ENCODE measurements around the gene TCF4. TPM values are rescaled to one million over a fixed set of nuclear protein-coding genes. Genes with fewer than 3 reads are reported as not detected.

TCF4 gene
- total RNA-seq, 1 experiment from 2014 or later, result 104 TPM

GRCh38 chr18:55179425-55179824 lies 408.6 kb downstream of the TCF4 start (continued):
- TF ChIP-seq PRDM15 (CRISPR knock-in tag; IDR thresholded peaks at IDR 0.05), result no peak
- TF ChIP-seq NR1H2 (CRISPR knock-in tag; IDR thresholded peaks at IDR 0.05), result no peak
- TF ChIP-seq SMAD4 (CRISPR knock-in tag; IDR thresholded peaks at IDR 0.05), result no peak

- Mint-ChIP-seq H3K4me3 (no peak overlapping the region), H3K36me3 (peaks cover 14% of the 10 kb centered on the region; the same call in 1 of the 2 replicates), H3K9me3 (peaks cover 49% of the 10 kb centered on the region), H3K4me1 (no peaks in the 10 kb centered on the region), H3K27ac (no peak overlapping the region), H3K27me3 (ENCODE audit: low read depth) (no peaks in the 10 kb centered on the region)
- TF ChIP-seq ZSCAN18 (CRISPR knock-in tag; IDR thresholded peaks at IDR 0.05) (no peak), RORB (CRISPR knock-in tag; IDR thresholded peaks at IDR 0.05) (no peak), ELF4 (CRISPR knock-in tag; IDR thresholded peaks at IDR 0.05; ENCODE audit: low read depth) (no peak), GABPB1 (CRISPR knock-in tag; IDR thresholded peaks at IDR 0.05) (no peak)
- ChIA-PET CTCF (no interaction called here), POLR2A (no interaction called here)
- DNase-seq (ENCODE audit: low spot score) (no peak), ATAC-seq (no peak)
Observed at GRCh38 chr18:55173291-55173690, 414.7 kb downstream of the TCF4 start.

Small RNAs within 50 kb of the gene (microRNA-seq; reads per million reads assigned to microRNA genes)
- not detected for gene MIR4529 (ENCODE audit: borderline number of aligned reads)

Data from WTC11 (cell line).